ENCODE data around the gene NMNAT2. TPM values are rescaled to one million over a fixed set of nuclear protein-coding genes. Genes with fewer than 3 reads are reported as not detected.

Gene NMNAT2
- polyA plus RNA-seq, 3 donors = 0.22 to 0.43 TPM; not detected in 1

DNA sequence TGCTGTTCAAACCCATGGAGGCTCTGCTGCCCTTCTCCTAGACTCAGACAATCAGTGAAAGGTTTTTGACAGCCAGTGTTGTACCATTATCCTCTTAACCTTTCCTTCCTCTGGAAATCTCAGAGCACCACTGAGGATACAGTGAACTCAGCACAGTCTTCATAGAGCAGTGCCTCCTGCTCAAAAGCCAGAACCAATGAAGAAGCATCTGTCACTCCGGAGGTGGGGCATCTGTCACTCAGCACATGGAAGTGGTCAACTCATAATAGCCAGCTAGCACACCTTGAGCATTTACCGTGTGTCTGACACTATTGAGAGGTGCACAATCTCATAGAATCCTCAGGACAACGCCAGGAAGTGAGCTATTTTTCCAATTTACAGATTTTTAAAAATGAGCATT lies 62.4 kb downstream of the NMNAT2 start:
- Mint-ChIP-seq H3K36me3 (no peaks in the 10 kb centered on the region), H3K4me3 (no peak overlapping the region), H3K27me3 (ENCODE audit: low read depth in 3 of 3) (peaks cover 13 to 22% (median 16%) of the 10 kb centered on the region in 3 donors), H3K9me3 (peaks cover 0 to 7% (median 2%) of the 10 kb centered on the region in 7 donors), H3K27ac (no peak overlapping the region), H3K4me1 (no peaks in the 10 kb centered on the region)
- 91% methylated on average over 1 of the region's 3 CpGs for WGBS (ENCODE audit: insufficient coverage)
- Histone ChIP-seq H3K79me2 (ENCODE audit: insufficient read depth, low read length) (no peaks in the 10 kb centered on the region), H3K4me2 (replicated peaks; ENCODE audit: extremely low read depth, low read length, poor library complexity, severe bottlenecking) (no peak overlapping the region), H3K9me3 (replicated peaks in 1 of 2; ENCODE audit: control insufficient read depth in 1 of 2, insufficient read depth in 1 of 2, low read length in 2 of 2) (no peaks in the 10 kb centered on the region), H3K27ac (ENCODE audit: low read depth in 1 of 2, low read length in 2 of 2) (no peak overlapping the region), H3K27me3 (ENCODE audit: control insufficient read depth in 2 of 2, insufficient read depth in 2 of 2, low read length in 2 of 2) (peaks cover 14 to 19% of the 10 kb centered on the region in 2 donors), H3K36me3 (replicated peaks in 1 of 2; ENCODE audit: control insufficient read depth in 1 of 2, insufficient read depth in 2 of 2, low read length in 2 of 2) (no peaks in the 10 kb centered on the region), H3K4me3 (replicated peaks in 1 of 3; ENCODE audit: low read depth in 2 of 3, low read length in 3 of 3) (no peak overlapping the region), H3K4me1 (ENCODE audit: control insufficient read depth in 1 of 2, insufficient read depth in 2 of 2, low read length in 2 of 2) (no peaks in the 10 kb centered on the region), H3K9ac (ENCODE audit: insufficient read depth, low read length, poor library complexity, severe bottlenecking) (no peak overlapping the region), H2AFZ (ENCODE audit: insufficient read depth, low read depth, low read length, poor library complexity, severe bottlenecking) (no peak overlapping the region), H4K20me1 (ENCODE audit: insufficient read depth, low read length) (no peaks in the 10 kb centered on the region)
- intact Hi-C loops (cut with micrococcal nuclease) = no loop called here
- TF ChIP-seq, protein P1, sequence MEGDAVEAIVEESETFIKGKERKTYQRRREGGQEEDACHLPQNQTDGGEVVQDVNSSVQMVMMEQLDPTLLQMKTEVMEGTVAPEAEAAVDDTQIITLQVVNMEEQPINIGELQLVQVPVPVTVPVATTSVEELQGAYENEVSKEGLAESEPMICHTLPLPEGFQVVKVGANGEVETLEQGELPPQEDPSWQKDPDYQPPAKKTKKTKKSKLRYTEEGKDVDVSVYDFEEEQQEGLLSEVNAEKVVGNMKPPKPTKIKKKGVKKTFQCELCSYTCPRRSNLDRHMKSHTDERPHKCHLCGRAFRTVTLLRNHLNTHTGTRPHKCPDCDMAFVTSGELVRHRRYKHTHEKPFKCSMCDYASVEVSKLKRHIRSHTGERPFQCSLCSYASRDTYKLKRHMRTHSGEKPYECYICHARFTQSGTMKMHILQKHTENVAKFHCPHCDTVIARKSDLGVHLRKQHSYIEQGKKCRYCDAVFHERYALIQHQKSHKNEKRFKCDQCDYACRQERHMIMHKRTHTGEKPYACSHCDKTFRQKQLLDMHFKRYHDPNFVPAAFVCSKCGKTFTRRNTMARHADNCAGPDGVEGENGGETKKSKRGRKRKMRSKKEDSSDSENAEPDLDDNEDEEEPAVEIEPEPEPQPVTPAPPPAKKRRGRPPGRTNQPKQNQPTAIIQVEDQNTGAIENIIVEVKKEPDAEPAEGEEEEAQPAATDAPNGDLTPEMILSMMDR (IDR thresholded peaks at IDR 0.05) = no peak
- no peak for DNase-seq

DNA sequence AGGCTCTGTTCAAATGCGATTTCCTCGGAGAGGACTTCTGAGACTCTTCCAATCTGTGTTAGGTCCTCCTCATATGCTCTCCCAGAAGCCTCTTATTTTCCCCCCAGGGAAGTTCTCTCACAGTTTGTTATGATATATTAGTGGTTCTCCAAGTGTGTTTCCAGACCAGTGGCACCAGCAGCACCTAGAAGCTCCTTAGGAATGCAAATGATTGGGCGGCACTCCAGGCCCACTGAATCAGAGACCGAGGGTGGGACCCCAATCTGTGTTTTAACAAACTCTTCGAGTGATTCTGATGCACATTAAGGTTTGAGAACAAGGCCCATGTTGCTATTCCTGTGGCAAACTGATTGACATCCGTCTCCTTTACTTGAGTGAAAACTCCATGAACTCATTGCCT lies 63.0 kb downstream of the NMNAT2 start:
- WGBS (ENCODE audit: insufficient coverage) = 80% methylated on average over 1 of the region's 6 CpGs
- Histone ChIP-seq H3K36me3 (replicated peaks in 1 of 2; ENCODE audit: control insufficient read depth in 1 of 2, insufficient read depth in 2 of 2, low read length in 2 of 2) (no peaks in the 10 kb centered on the region), H3K27me3 (ENCODE audit: control insufficient read depth in 2 of 2, insufficient read depth in 2 of 2, low read length in 2 of 2) (peaks cover 13 to 14% of the 10 kb centered on the region in 2 donors), H2AFZ (ENCODE audit: insufficient read depth, low read depth, low read length, poor library complexity, severe bottlenecking) (no peak overlapping the region), H3K27ac (ENCODE audit: low read depth in 1 of 2, low read length in 2 of 2) (no peak overlapping the region), H3K79me2 (ENCODE audit: insufficient read depth, low read length) (no peaks in the 10 kb centered on the region), H3K9ac (ENCODE audit: insufficient read depth, low read length, poor library complexity, severe bottlenecking) (no peak overlapping the region), H3K4me3 (replicated peaks in 1 of 3; ENCODE audit: low read depth in 2 of 3, low read length in 3 of 3) (no peak overlapping the region), H3K9me3 (replicated peaks in 1 of 2; ENCODE audit: control insufficient read depth in 1 of 2, insufficient read depth in 1 of 2, low read length in 2 of 2) (no peaks in the 10 kb centered on the region), H3K4me2 (replicated peaks; ENCODE audit: extremely low read depth, low read length, poor library complexity, severe bottlenecking) (no peak overlapping the region), H4K20me1 (ENCODE audit: insufficient read depth, low read length) (no peaks in the 10 kb centered on the region), H3K4me1 (ENCODE audit: control insufficient read depth in 1 of 2, insufficient read depth in 2 of 2, low read length in 2 of 2) (no peaks in the 10 kb centered on the region)
- intact Hi-C loops (cut with micrococcal nuclease) = no loop called here
- H3K36me3 Mint-ChIP-seq = no peaks in the 10 kb centered on the region
- TF ChIP-seq, protein P1 (IDR thresholded peaks at IDR 0.05) = no peak
- DNase-seq = no peak
- H3K4me3 Mint-ChIP-seq = no peak overlapping the region
- H3K27ac Mint-ChIP-seq = peak overlapping the region in 1 of 7 donors; percentile 12
- peaks cover 0 to 7% (median 2%) of the 10 kb centered on the region in 7 donors for H3K9me3 Mint-ChIP-seq
- peaks cover 10 to 18% (median 13%) of the 10 kb centered on the region in 3 donors for H3K27me3 Mint-ChIP-seq (ENCODE audit: low read depth in 3 of 3)
- H3K4me1 Mint-ChIP-seq = no peaks in the 10 kb centered on the region

Measured in CD14-positive monocyte (primary cell).